Stimulated activated effector memory CD8-positive, alpha-beta T cell treated with anti-CD3 and anti-CD28 coated beads, Interleukin-12 subunit alpha, Interleukin-12 subunit beta, amount 100 ng/mL, for 72 hours (primary cell): ENCODE results near the gene HMGN4.
"Not testable (repeated sequence)": the region's sequence is repeated elsewhere in the genome, so short reads cannot be mapped to it uniquely, and the experiment has no call there.

Experiments used
- ATAC-seq: fragments of 150-1000 bp; cut with Tn5 transposase; 2 replicates; pipeline ENCODE4 v1.10.0; 2021
- DNase-seq, 2 donors: peaks; one replicate each; pipeline ENCODE4 v3.0.0; 2021 to 2022; ENCODE audit warnings: low spot score in 2 of 2
- H3K27ac Mint-ChIP-seq: one replicate; pipeline ENCODE4 v1.8.0; 2022; ENCODE audit warnings: mild to moderate bottlenecking, mixed read lengths
- H3K36me3 Mint-ChIP-seq: one replicate; pipeline ENCODE4 v1.8.0; 2022; ENCODE audit warnings: mild to moderate bottlenecking, mixed read lengths
- H3K4me1 Mint-ChIP-seq: one replicate; pipeline ENCODE4 v1.8.0; 2022; ENCODE audit warnings: mixed read lengths
- H3K4me3 Mint-ChIP-seq: one replicate; pipeline ENCODE4 v1.8.0; 2022; ENCODE audit warnings: mild to moderate bottlenecking, mixed read lengths
- H3K9me3 Mint-ChIP-seq: one replicate; pipeline ENCODE4 v1.8.0; 2022; ENCODE audit warnings: mixed read lengths

The HMGN4 gene

DNA sequence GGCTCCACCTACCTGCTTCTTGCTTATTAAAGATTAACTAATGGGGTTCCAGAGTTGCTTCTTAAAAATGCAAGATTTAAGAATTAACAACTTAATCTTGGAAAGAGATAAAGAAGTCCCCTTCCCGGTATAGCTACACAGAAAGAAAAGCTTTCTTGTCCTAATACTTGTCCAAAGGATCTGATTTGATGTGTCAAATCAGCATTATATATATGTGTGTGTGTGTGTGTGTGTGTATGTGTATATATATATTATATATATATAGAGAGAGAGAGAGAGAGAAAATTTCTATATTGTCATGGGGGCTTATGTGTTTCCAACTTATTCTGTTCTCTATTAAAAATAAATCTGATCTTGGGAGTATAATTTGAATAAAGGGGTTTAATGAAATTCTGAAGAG lies 4.6 kb upstream of the HMGN4 start:
- H3K4me1 Mint-ChIP-seq = peaks cover 56% of the 10 kb centered on the region
- no peak for ATAC-seq
- peak overlapping the region; percentile 91 for H3K4me3 Mint-ChIP-seq
- H3K9me3 Mint-ChIP-seq = no peaks in the 10 kb centered on the region
- no peak for DNase-seq
- peak overlapping the region; percentile 100 for H3K27ac Mint-ChIP-seq
- H3K36me3 Mint-ChIP-seq = peaks cover 48% of the 10 kb centered on the region

DNA sequence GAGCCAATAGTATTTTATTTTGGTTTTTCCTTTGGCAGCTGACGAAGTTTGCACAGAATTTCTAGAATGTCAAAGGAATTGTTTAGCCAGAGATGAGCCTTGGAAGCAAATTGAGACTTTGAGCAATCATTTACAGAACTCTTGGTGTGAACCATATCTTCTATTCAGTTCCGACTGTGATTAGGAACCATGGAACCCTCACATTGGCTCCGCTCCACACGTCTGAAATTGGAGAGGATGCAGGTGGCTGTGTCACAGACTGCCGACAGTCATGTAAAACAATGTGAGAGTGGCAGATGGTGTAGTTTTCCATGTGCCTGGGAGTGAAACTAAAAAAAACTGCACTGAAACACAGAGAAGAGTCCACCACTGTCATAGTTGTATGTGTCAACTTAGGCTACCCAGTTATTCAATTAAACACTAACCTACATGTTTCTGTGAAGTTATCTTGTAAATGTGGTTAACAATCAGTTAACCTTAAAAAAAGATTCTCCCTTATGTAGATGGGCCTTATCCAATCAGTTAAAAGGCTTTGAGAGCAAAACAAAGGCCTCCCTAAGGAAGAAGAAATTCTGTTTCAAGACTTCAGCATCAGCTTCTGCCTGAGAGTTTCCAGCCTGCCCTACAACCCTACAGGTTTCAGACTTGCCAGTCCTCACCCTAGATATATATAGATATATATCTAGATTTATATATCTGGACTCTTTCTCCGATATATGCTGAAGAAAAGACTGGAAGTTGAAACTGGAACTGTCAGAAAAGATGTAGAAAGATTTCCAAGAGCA lies 3.3 kb upstream of the HMGN4 start:
- no peak for DNase-seq

GRCh38 chr6:26536571-26537159 lies 1.5 kb upstream of the HMGN4 start:
- peak overlapping the region; percentile 98 for H3K27ac Mint-ChIP-seq
- H3K4me3 Mint-ChIP-seq = peak overlapping the region; percentile 82
- ATAC-seq (peak; percentile 42), DNase-seq (peak in 1 of 2 donors; percentile 69)
- peaks cover 75% of the 10 kb centered on the region for H3K36me3 Mint-ChIP-seq
- peaks cover 61% of the 10 kb centered on the region for H3K4me1 Mint-ChIP-seq
- no peaks in the 10 kb centered on the region for H3K9me3 Mint-ChIP-seq

More for the DNA sequence above, 3.3 kb upstream of the HMGN4 start:
- Mint-ChIP-seq H3K36me3 (peaks cover 62% of the 10 kb centered on the region), H3K4me3 (no peak overlapping the region), H3K9me3 (no peaks in the 10 kb centered on the region), H3K4me1 (peaks cover 55% of the 10 kb centered on the region), H3K27ac (no peak overlapping the region)
- no peak for ATAC-seq

DNA sequence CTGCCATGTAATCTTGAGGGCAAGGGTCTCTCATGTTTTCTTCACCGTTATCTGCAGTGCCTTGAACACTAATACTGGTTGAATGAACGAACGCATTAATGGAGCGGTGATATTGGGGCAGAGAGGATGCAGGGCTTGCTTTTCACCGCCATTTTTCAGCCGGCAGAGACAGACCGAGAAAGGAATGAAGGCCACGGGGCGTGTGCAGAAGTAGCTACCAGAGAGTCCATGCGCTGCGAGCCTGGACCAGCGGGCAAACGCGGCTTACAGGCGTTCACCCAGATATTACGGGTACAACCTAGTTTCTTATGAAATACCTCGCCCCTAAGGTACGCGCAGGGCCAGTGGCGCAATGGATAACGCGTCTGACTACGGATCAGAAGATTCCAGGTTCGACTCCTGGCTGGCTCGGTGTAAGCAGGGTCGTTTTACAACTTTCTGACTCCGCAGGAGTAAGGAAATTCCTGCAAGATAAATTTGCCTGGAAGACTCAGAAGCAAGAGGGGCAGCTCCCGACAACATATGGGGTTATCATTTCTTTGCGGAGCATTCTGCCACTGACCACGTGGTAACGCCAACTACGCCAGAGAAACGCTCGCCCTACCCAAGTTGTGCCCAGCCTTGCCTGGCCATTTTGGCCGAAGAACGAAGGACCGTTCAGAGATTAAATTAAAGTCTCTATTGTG lies 863 bp upstream of the HMGN4 start:
- peak; percentile 78 to 95 for DNase-seq
- Mint-ChIP-seq H3K27ac (peak overlapping the region; percentile 98), H3K36me3 (peaks cover 75% of the 10 kb centered on the region), H3K4me1 (peaks cover 58% of the 10 kb centered on the region), H3K4me3 (peak overlapping the region; percentile 82), H3K9me3 (no peaks in the 10 kb centered on the region)
- ATAC-seq = peak; percentile 72

DNA sequence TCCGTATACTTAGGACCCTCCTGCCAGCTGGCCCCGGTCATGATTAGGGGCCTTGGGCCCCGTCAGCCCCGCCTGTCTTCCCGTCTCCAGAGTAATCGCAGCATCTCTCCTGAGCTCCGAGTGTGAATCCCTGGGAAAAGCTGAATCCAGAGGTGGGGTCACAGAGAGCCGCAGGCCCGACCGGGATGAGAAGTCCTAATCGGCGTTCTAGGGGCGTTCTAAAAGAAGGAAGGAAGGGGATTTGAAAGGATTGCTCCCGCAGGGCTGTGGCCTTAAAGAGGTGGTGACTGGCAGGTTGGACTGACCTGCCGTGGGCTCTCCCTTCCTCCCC lies 371 bp downstream of the HMGN4 start:
- Mint-ChIP-seq H3K4me3 (peak overlapping the region; percentile 82), H3K27ac (peak overlapping the region; percentile 98), H3K36me3 (peaks cover 75% of the 10 kb centered on the region), H3K9me3 (no peaks in the 10 kb centered on the region), H3K4me1 (peaks cover 51% of the 10 kb centered on the region)
- no peak for ATAC-seq
- DNase-seq = no peak

GRCh38 chr6:26539071-26539615 lies 977 bp downstream of the HMGN4 start:
- peak overlapping the region; percentile 98 for H3K27ac Mint-ChIP-seq
- no peaks in the 10 kb centered on the region for H3K9me3 Mint-ChIP-seq
- no peak for ATAC-seq
- H3K4me3 Mint-ChIP-seq = peak overlapping the region; percentile 82
- H3K36me3 Mint-ChIP-seq = peaks cover 80% of the 10 kb centered on the region
- DNase-seq = no peak
- H3K4me1 Mint-ChIP-seq = peaks cover 51% of the 10 kb centered on the region

GRCh38 chr6:26541579-26541978 lies 3.4 kb downstream of the HMGN4 start:
- H3K36me3 Mint-ChIP-seq = peaks cover 100% of the 10 kb centered on the region
- peak overlapping the region; percentile 24 for H3K4me3 Mint-ChIP-seq
- H3K27ac Mint-ChIP-seq = peak overlapping the region; percentile 86
- no peaks in the 10 kb centered on the region for H3K9me3 Mint-ChIP-seq
- no peak for DNase-seq
- H3K4me1 Mint-ChIP-seq = peaks cover 51% of the 10 kb centered on the region
- ATAC-seq = no peak

GRCh38 chr6:26543953-26544352 lies 5.8 kb downstream of the HMGN4 start:
- no peak overlapping the region for H3K4me3 Mint-ChIP-seq
- H3K27ac Mint-ChIP-seq = no peak overlapping the region
- H3K4me1 Mint-ChIP-seq = peaks cover 33% of the 10 kb centered on the region
- no peaks in the 10 kb centered on the region for H3K9me3 Mint-ChIP-seq
- DNase-seq (peak in 1 of 2 donors; percentile 36), ATAC-seq (peak; percentile 55)
- H3K36me3 Mint-ChIP-seq = peaks cover 90% of the 10 kb centered on the region

GRCh38 chr6:26544473-26544872 lies 6.3 kb downstream of the HMGN4 start:
- no peak for ATAC-seq
- Mint-ChIP-seq H3K36me3 (peaks cover 85% of the 10 kb centered on the region), H3K4me3 (no peak overlapping the region), H3K4me1 (peaks cover 33% of the 10 kb centered on the region), H3K9me3 (no peaks in the 10 kb centered on the region), H3K27ac (no peak overlapping the region)
- DNase-seq = peak in 1 of 2 donors; percentile 13

- H3K27ac Mint-ChIP-seq = no peak overlapping the region
- peaks cover 77% of the 10 kb centered on the region for H3K36me3 Mint-ChIP-seq
- no peak overlapping the region for H3K4me3 Mint-ChIP-seq
- DNase-seq (peak in 1 of 2 donors; percentile 23), ATAC-seq (no peak)
- H3K9me3 Mint-ChIP-seq = no peaks in the 10 kb centered on the region
- H3K4me1 Mint-ChIP-seq = peaks cover 29% of the 10 kb centered on the region
Measured at GRCh38 chr6:26545627-26546026, 7.5 kb downstream of the HMGN4 start.

- not testable (repeated sequence) for H3K9me3 Mint-ChIP-seq, H3K4me3 Mint-ChIP-seq, ATAC-seq
- H3K36me3 Mint-ChIP-seq = peaks cover 70% of the 10 kb centered on the region
- DNase-seq = peak in 1 of 2 donors; percentile 32
- H3K4me1 Mint-ChIP-seq = peaks cover 27% of the 10 kb centered on the region
- H3K27ac Mint-ChIP-seq = peak overlapping the region; percentile 16
Measured at GRCh38 chr6:26547363-26547762, 9.2 kb downstream of the HMGN4 start.

DNA sequence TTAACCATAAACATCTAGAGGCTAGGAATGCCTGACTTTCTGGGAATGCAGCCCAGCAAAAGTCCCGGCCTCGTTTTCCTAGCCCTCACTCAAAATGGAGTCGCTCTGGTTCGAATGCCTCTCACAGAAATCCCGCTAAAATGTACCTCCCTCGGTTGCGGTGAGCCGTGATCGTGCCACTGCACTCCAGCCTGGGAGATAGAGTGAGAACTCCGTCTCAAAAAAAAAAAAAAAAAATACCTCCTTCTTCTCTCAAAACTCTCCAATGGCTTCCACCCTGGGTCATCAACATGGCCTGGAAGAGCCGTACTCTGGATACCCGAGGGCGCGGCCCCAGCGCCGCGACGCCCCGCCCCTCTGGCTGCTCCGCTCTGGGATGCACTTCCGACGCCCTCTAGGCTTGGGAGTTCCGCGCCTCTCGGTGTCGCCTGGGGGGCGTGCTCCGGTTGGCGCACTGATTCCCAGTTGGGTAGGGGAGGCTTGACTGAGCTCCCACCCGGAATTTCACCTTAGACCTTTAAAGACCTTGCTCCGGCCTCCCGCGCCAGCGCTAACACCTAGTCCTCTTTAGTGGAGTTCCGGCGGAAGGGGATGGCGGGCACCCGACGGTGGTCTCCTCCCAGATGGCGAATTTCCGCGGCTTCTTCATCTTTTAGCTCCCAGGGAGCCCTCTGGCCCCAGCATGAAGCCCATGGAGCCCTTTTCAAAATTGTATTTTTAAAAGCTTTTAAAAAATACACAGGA lies 12.3 kb downstream of the HMGN4 start:
- no peaks in the 10 kb centered on the region for H3K9me3 Mint-ChIP-seq
- H3K36me3 Mint-ChIP-seq = peaks cover 39% of the 10 kb centered on the region
- H3K27ac Mint-ChIP-seq = peak overlapping the region; percentile 90
- peaks cover 16% of the 10 kb centered on the region for H3K4me1 Mint-ChIP-seq
- no peak overlapping the region for H3K4me3 Mint-ChIP-seq
- ATAC-seq (peak; percentile 64), DNase-seq (peak; percentile 43 to 83)

GRCh38 chr6:26552205-26552604 lies 14.0 kb downstream of the HMGN4 start:
- Mint-ChIP-seq H3K4me3 (no peak overlapping the region), H3K9me3 (no peaks in the 10 kb centered on the region), H3K36me3 (peaks cover 21% of the 10 kb centered on the region), H3K27ac (no peak overlapping the region), H3K4me1 (peaks cover 30% of the 10 kb centered on the region)
- DNase-seq (no peak), ATAC-seq (no peak)

DNA sequence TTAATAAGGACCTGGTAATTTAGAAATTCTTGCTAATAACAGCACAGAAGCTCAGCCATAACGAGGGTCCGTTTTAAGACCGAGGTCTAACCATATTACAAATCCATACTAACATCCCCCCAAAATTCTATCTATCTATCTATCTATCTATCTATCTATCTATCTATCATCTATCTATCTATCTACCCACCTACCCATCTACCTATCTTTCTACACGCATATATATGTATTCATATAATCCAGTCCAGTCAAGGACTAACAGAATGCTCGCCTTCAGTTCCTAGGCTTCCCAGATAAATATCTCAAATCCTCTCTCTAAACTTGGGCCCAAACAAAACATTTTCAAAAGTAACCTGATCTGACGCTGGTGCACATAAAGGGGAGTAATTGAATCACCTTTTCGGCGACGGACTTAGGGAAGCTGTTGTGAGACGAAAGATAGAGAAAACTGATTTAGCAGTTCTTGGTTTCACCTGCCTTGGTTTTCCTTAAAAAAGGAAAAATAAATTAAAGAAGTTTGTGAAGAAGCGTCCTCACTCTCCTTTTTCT lies 14.5 kb downstream of the HMGN4 start:
- H3K4me3 Mint-ChIP-seq = no peak overlapping the region
- no peak overlapping the region for H3K27ac Mint-ChIP-seq
- peaks cover 31% of the 10 kb centered on the region for H3K4me1 Mint-ChIP-seq
- no peaks in the 10 kb centered on the region for H3K9me3 Mint-ChIP-seq
- DNase-seq (no peak), ATAC-seq (no peak)
- peaks cover 16% of the 10 kb centered on the region for H3K36me3 Mint-ChIP-seq

GRCh38 chr6:26553264-26553634 lies 15.1 kb downstream of the HMGN4 start:
- peak; percentile 71 for ATAC-seq
- peak; percentile 79 to 94 for DNase-seq
- no peak overlapping the region for H3K27ac Mint-ChIP-seq
- H3K36me3 Mint-ChIP-seq = peaks cover 14% of the 10 kb centered on the region
- H3K9me3 Mint-ChIP-seq = no peaks in the 10 kb centered on the region
- H3K4me1 Mint-ChIP-seq = peaks cover 31% of the 10 kb centered on the region
- H3K4me3 Mint-ChIP-seq = no peak overlapping the region
